GM18498 (cell line): Measurements from ENCODE around the gene CEP70.
A peak's percentile ranks its signal among the peaks of the same experiment; 100 is the strongest.
"Not testable (repeated sequence)": the region's sequence is repeated elsewhere in the genome, so short reads cannot be mapped to it uniquely, and the experiment has no call there.

Experiments used
- ATAC-seq: cut with Tn5 transposase; IDR thresholded peaks from one replicate; pipeline ENCODE4 v1.9.1; 2021; ENCODE audit warnings: mild to moderate bottlenecking, moderate library complexity; ENCODE audit not compliant: unreplicated experiment

CEP70 gene, protein sequence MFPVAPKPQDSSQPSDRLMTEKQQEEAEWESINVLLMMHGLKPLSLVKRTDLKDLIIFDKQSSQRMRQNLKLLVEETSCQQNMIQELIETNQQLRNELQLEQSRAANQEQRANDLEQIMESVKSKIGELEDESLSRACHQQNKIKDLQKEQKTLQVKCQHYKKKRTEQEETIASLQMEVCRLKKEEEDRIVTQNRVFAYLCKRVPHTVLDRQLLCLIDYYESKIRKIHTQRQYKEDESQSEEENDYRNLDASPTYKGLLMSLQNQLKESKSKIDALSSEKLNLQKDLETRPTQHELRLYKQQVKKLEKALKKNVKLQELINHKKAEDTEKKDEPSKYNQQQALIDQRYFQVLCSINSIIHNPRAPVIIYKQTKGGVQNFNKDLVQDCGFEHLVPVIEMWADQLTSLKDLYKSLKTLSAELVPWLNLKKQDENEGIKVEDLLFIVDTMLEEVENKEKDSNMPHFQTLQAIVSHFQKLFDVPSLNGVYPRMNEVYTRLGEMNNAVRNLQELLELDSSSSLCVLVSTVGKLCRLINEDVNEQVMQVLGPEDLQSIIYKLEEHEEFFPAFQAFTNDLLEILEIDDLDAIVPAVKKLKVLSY

DNA sequence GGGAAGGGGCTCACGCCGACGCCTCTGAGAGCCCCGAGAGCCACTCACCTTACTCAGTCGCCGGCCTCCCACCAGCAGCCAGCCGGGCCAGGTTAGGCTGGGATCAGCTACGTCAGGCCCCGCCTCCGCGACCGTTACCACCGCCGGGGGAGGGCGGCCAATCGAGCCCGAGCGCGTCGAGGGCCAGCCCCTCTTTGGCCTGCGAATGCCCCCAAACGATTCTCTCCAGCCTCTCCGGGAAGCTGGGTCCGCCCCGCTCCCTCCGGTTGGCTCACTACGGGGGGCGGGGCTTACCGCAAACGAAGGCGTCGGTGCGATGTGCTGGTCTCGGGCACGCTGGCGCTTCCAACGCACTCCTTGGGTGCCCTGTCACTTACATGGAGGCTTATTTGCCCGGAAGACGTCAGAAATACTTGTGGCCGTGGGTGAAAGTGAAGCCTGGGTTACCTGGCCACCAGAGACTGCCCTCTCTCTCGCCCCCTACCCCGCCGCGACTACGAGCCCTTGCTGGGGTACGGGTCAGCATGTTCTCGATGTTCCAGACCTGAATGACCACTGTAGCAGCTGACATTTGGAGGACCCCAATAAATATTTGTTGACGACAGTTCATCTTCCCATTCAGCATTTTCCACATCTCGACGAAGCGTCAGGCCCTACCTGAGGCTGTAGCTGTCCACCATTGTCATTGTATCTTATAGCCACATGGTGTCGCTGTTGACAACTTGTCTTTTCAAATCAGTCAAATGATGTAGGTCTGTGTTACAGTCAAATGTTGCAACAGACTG lies at the start of gene CEP70:
Gene CEP70 (minus strand): TSS at position 111 of the 785 bp plus-strand sequence. CDS start 21,333 bp downstream, outside the sequence.
- ATAC-seq = peak; percentile 92

DNA sequence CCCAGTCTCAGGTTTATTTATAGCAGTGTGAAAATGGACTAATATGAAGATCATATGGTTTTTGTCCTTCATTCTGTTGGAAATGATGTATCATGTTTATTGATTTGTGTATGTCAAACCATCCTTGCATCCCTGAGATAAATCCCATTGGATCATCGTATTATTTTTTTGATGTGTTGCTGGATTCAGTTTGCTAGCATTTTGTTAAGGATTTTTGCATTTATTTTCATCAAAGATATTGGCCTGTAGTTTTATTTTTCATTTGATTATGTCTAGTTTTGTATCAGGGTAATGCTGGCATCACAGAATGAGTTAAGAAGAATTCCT lies 48.8 kb upstream of the CEP70 start:
- ATAC-seq = no peak

DNA sequence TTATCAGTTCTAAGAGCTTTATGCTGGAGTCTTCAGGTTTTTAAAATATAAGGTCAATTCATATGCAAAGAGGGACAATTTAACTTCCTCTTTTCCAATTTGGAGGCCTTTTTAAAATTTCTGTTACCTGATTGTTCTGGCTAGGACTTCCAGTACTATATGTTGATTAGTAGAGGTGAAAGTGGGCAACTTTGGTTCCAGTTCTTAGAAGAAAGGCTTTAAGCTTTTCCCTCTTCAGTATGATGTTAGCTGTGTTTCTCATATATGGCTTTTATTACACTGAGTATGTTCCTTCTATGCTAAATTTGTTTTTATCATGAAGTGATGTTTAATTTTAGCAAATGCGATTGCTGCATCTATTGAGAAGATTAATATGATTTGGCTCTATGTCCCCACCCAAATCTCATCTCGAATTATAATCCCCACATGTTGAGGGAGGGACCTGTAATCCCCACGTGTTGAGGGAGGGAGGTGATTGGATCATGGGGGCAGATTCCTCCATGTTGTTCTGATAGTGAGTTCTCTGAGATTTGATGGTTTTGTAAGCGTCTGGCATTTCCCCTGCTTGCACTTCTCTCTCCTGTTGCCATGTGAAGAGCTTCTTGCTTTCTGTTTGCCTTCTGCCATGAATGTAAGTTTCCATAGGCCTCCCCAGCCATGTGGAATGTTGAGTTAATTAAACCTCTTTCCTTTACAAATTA lies 48.3 kb upstream of the CEP70 start:
- no peak for ATAC-seq

DNA sequence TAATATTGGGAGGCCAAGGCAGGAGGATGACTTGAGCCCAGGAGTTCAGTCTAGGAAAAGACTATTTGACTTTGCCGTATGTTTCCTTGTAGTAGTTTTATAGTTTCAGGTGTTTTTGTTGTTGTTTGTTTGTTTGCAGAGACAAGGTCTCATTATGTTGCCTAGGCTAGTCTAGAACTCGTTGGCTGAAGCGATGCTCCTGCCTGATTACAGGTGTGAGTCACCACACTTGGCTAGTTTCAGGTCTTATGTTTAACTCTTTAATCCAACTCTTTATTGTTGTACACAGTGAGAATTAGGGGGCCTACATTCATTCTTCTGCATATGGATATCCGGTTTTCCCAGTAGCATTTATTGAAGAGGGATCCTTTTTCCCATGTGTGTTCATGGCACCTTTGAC lies 46.5 kb upstream of the CEP70 start:
- ATAC-seq = no peak

DNA sequence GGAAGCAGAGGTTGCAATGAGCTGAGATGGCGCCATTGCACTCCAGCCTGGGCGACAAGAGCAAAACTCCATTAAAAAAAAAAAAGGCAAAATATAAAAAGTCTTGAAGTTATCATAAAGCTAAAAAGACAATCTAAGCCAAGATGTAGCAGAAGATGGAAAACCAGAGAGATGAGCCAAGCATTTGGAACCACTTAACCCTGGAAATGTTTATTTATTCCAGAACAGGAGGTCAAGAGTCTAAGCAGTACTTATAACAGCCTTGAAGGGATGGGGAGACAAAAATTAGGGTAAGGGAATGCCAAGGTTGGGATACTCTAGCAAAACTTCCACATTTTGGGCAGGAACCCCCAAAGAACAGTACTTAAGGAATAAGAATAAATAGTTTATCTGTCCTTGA lies 44.6 kb upstream of the CEP70 start:
- ATAC-seq = no peak

DNA sequence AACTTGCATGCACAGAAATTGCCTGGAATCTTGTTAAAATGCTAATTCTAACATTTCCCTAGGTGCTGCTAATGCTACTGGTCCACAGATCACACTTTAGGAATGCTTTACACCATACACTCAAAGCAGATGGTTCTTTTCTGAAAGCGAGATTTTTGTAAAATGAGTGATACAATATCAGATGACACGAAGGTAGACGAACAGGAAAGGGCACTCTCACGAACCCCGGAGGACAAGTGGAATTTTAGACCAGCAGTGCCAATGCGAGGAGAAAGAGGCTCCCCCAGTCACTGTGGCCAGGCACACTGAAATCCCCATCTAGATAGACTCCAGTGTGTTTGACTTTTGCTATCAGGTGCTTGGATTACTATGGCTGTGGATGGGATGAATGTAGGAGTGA lies 35.5 kb upstream of the CEP70 start:
- ATAC-seq = no peak

DNA sequence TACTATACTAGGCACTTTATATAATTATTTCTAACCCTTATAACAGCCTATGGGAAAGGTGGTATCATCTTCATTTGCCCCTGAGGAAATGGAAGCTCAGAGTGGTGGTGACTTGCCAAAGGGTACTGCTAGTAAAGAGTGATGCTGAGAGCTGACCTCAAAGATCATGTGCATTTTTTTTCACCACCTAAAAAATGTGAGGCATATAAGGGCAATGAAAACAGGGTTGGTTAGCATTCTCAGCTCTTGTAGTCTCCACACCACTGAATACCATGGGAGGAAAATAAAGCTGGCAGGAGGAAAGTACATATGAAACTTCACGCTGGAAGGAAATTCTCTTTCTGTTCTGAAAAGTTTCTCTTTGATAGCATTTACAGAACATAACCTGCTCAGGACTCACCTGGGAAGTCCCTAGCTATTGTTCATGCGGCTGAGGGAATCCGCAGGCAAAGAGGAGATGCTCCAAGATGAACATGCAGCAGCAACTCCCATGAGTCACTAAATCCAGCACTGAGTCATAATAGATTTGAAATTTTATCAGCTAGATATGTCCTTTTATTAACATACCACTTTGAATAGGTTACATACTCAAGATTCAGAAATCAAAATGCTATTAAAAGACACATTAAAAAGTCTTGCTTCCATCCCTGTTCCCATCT lies 31.8 kb upstream of the CEP70 start:
- no peak for ATAC-seq

DNA sequence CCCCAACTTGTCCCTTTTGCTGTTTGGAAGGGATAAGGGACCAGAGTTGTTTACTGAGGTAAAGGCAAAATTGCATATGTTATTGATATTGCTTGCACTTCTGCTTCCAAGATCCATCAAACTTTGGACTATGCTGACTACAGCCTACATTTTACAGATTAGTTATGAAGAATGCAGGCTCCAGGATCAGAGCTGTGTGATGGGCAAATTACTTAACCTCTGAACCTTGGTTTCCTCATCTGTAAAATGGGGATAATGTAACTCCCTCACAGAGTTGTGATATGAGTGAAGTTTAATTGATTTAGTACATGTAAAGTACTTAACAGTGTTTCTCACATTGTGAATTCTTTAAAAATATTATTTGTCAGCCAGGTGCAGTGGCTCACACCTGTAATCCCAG lies 30.5 kb upstream of the CEP70 start:
- ATAC-seq = no peak

DNA sequence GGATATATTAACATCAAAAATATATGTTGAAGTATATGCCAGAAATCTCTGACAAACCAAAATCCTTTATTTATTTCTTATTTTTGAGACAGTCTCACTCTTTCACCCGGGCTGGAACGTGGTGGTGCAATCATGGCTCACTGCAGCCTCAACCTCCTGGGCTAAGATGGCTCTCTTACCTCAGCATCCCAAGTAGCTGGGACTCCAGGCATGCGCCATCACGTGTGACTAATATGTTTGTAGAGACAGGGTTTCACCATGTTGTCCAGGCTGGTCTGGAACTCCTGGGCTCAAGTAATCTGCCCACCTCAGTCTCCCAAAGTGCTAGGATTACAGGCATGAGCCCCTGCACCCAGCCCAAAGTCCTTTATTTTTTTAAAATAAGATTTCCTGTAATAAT lies 26.4 kb upstream of the CEP70 start:
- ATAC-seq = no peak

DNA sequence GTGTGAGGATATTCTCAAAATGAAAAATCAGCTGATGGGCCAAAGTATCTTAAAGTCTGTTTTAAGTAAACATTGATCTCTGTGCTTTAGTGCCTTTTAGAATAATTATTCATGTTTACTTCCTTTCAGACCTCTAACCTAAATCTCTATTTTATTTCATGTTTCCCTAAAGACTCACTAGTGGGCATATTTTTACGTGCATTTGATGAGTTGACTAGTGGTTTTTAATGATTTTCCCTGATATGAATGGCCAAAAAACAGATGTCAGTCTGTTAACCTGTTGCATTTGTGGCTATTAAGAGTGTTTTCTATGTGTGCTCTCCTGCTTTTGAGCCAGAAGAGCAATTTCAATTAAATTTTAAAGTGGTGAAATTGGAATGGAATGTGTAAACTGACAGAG lies 21.4 kb upstream of the CEP70 start:
- no peak for ATAC-seq

DNA sequence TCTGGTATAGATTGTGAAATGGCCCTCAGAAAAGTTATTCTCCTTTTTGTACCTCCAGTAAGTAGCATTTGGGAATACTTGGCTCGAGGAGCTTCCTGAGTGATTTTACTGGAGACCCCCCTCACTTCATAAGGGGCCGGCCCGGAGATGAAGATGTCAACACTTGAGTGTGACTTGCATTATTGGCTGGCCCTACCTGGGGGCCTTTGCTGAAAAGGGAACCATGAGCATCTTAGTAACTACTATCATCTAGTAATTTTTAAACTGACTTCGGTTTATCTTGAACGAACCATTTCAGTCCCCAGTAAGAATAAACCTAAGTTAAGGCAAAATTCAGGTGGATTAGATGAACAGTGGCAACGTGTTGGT lies 15.8 kb upstream of the CEP70 start:
- no peak for ATAC-seq

DNA sequence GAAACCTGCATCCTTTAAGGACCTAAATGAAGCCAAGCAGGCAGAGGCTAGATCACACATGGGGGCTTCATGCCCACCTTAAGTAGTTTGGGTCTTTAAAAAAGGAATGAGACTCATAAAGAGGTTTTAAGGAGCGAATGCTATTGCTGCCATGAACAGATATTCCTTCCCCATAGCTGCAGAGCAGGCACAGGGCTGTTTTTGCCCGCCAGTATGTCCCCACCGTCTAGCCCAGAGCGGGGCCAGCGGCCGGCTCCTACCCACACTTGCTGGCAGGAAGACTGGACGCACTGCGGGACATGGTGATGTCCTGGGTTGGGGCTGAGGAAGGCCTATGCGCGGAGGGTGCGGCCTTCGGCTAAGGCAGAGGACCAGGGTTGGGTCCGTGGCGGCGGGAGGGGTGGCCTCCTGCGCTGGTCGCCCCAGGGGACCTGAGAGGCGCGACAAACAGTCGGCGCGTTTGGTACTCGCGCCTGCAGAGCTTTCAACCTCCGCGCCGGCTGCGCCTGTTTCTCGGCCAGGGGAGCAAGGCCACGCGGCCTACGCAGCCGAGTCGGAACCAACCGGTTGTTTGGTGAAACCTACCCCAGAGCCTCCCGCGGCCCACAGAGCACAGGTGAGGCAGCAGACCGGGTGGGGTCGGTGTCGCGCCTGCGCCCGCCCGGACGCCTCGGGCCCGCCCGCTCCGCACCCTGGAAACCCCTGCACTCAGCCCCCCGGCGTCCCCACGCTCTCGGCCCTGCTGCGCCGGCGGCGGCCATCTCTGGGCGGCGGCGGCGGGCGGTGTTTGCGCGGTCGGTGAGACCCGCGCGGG lies 14.5 kb upstream of the CEP70 start, which contains the start of gene FAIM:
Gene FAIM (plus strand): TSS at position 450 of the 814 bp plus-strand sequence. CDS start 10,956 bp downstream, outside the sequence.
- ATAC-seq = peak; percentile 75

DNA sequence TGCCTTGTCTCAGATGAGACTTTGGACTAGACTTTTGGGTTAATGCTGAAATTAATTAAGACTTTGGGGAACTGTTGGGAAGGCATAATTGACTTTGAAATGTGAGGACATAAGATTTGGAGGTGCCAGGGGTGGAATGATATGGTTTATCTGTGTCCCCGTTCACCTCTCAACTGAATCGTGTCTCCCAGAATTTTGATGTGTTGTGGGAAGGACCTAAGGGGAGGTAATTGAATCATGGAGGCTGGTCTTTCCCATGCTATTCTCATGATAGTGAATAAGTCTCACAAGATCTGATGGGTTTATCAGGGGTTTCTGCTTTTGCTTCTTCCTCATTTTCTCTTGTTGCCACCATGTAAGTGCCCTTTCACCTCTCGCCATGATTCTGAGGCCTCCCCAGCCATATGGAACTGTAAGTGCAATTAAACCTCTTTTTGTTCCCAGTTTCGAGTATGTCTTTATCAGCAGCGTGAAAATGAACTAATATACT lies 10.1 kb upstream of the CEP70 start:
- ATAC-seq = not testable (repeated sequence)

DNA sequence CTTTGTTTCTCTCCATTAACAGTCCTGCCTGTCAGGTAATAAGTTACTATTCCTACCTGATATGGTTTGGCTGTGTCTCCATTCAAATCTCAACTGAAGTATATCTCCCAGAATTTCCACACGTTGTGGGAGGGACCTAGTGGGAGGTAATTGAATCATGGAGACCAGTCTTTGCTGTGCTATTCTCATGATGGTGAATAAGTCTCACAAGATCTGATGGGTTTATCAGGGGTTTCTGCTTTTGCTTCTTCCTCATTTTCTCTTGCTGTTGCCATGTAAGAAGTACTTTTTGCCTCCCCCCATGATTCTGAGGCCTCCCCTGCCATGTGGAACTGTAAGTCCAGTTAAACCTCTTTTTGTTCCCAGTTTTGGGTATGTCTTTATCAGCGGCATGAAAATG lies 7.6 kb upstream of the CEP70 start:
- not testable (repeated sequence) for ATAC-seq

DNA sequence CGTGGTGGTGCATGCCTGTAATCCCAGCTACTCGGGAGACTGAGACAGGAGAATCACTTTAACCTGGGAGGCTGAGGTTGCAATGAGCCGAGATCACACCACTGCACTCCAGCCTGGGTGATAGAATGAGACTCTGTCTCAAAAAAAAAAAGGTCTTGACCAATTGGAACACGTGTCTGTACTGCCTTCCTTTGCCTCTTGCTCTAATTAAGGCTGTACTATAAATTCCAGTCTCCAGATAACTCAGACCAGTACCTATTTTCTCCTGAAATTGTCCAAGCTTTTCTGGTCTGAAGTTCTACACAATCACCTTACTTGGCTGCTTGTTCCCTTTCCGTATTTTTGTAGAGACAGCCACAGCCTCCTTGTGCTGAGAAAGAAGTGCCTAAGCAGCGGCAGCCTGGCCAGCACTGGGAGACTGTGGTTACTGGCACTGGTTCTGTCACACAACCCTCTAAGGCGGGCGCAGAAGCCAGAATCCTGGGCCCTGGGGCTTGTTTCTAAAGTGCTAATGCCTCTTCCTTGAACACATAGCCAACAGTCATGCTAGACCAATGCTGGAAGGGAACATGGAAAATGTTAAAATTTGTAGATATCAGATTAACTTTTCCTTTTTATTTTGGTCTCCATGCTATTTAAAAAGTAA lies 6.2 kb upstream of the CEP70 start:
- ATAC-seq = no peak

DNA sequence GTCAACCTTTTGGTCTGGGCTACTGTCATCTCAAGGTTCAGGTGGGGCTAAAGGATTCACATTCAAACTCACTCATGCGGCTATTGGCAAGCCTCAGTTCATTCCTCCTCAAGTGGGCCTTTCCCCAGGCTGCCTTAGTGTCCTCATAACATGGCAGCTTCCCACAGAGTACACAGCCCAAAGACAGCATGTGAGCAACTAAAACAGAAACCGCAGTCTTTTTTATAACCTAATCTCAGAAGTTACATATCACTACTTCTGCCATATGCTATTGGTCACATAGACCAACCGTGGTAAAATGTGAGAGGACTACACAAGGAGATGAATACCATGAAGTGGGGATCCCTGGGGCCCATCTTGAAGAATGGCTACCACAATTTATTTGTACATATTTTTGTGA lies 4.5 kb upstream of the CEP70 start:
- no peak for ATAC-seq

DNA sequence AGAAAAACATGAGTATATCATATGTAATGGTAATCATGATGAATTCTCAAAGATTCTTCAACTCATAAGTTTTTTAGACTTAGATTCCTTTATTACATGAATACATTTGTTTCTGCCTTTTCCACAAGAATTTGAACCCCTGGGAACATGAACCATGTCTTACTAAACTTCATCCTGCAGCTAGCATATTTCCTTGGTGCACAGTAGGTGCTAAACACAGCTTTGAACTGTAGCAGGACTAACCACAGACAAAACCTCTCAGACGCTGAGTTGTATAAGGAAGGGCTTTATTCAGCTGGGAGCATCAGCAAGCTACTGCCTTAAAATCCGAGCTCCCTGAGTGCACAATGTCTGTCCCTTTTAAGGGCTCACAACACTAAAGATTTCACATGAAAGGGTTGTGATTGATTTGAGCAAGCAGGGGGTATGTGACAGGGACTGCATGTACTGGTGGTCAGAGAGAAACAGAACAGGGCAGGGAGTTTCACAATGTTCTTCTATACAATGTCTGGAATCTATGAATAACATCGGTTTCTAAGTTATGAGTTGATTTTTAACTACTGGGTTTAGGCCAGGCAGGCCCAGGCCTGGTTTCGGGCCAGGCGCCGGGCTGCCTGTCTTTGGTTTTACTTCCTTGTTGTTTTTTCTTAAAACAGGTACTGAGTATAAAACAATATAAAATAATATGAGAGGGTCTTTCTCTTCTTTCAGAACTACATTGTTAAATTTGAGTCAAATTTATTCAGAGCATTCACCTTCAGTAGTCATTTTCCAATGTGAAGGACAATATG lies 3.3 kb upstream of the CEP70 start:
- ATAC-seq = not testable (repeated sequence)

DNA sequence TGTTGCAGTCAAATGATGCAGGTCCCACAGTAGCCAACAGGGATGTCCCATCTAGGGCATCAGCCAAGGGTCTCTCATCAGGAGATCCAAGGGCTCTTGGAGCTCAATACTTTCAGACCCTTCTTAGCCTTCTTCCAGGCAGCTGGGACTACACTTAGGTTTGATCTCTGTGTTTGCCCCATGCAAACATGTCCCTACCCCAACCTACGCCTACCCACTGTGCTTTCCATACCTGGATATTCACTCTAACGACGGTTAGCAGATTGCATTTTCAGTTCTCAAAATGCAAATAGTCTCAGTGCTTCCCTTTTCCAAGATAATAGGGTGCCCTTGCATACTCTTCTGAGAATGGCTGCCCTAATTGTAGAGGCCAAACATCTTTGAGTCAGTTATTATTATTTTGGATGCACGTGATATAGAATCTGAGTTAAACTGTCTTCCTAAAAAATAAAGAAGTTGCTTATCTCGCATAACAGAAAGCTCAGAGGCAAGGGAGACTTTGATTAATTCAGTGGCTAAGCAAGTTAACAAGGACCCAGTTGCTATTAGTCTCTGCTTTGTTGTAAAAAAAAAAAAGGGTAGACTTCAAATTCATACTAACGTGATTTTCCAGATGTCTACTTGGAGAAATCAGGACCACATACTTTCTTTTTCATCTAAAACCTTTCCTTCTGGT lies 1.0 kb upstream of the CEP70 start:
- peak; percentile 8 for ATAC-seq
